Sigmoid colon (tissue), 4 donors: ENCODE results near the gene FABP6.

ENCODE experiments used
- CTCF ChIP-seq, 4 experiments: fragments of 450-650 bp in 3 of 4; fragments of 200-600 bp in 1 of 4; IDR thresholded peaks; one replicate each; pipeline ENCODE4 v1.5.1; 2016 to 2019; ENCODE audit warnings: antibody characterized with exemption in 4 of 4, mild to moderate bottlenecking in 3 of 4, moderate library complexity in 2 of 4
- POLR2AphosphoS5 ChIP-seq, 4 donors: sonication (generic); formaldehyde crosslinking; IDR thresholded peaks; one replicate each; pipeline ENCODE4 v1.6.1; 2017; ENCODE audit warnings: antibody characterized with exemption in 4 of 4

- no peak for TF ChIP-seq CTCF (IDR thresholded peaks at IDR 0.05)
- no peak for TF ChIP-seq POLR2AphosphoS5 (IDR thresholded peaks at IDR 0.05)
Measured at GRCh38 chr5:160278343-160278742, 49.0 kb downstream of the FABP6 start.
